Activated CD4-positive, alpha-beta T cell treated with anti-CD3 and anti-CD28 coated beads, Interleukin-2, amount 50 U/mL, for 4 hours (primary cell): ENCODE results near the gene FAM117A.
"Not testable (repeated sequence)": the region's sequence is repeated elsewhere in the genome, so short reads cannot be mapped to it uniquely, and the experiment has no call there.

Source experiments
- DNase-seq, 2 experiments: peaks; one replicate each; pipeline ENCODE4 v3.0.0-alpha.2; 2020

FAM117A gene

GRCh38 chr17:49762151-49762941, 1.6 kb downstream of the FAM117A start:
- DNase-seq, result no peak

GRCh38 chr17:49760932-49761558, 2.9 kb downstream of the FAM117A start:
- DNase-seq, result no peak

GRCh38 chr17:49760296-49760695, 3.6 kb downstream of the FAM117A start:
- DNase-seq, result no peak

GRCh38 chr17:49759203-49759602, 4.7 kb downstream of the FAM117A start:
- no peak for DNase-seq

- DNase-seq, result not testable (repeated sequence)
Observed at GRCh38 chr17:49758464-49759010, 5.4 kb downstream of the FAM117A start.

- DNase-seq, result no peak
Observed at GRCh38 chr17:49757151-49757777, 6.7 kb downstream of the FAM117A start.

- DNase-seq, result no peak
Observed at GRCh38 chr17:49756323-49757150, 7.4 kb downstream of the FAM117A start.

GRCh38 chr17:49755663-49756283, 8.2 kb downstream of the FAM117A start:
- no peak for DNase-seq

GRCh38 chr17:49753959-49754391, 10.0 kb downstream of the FAM117A start:
- DNase-seq, result no peak

GRCh38 chr17:49752508-49752907, 11.4 kb downstream of the FAM117A start:
- DNase-seq, result no peak

- no peak for DNase-seq
Observed at GRCh38 chr17:49749730-49750129, 14.2 kb downstream of the FAM117A start.

GRCh38 chr17:49748791-49749190, 15.1 kb downstream of the FAM117A start:
- DNase-seq, result peak; percentile 36 to 43

- no peak for DNase-seq
Observed at GRCh38 chr17:49748223-49748622, 15.7 kb downstream of the FAM117A start.

- no peak for DNase-seq
Observed at GRCh38 chr17:49747632-49748031, 16.3 kb downstream of the FAM117A start.

- DNase-seq, result no peak
Observed at GRCh38 chr17:49746791-49747490, 17.0 kb downstream of the FAM117A start.

GRCh38 chr17:49745175-49746139, 18.5 kb downstream of the FAM117A start:
- DNase-seq, result no peak

- no peak for DNase-seq
Observed at GRCh38 chr17:49742166-49742638, 21.7 kb downstream of the FAM117A start.

GRCh38 chr17:49741692-49742076, 22.2 kb downstream of the FAM117A start:
- no peak for DNase-seq

- no peak for DNase-seq
Observed at GRCh38 chr17:49741009-49741691, 22.8 kb downstream of the FAM117A start.
